ENCODE measurements around the gene DDX17. TPM values are rescaled to one million over a fixed set of nuclear protein-coding genes. Genes with fewer than 3 reads are reported as not detected.

DDX17 gene
- total RNA-seq, 1 donor from 2014 or later: 466 TPM

DNA sequence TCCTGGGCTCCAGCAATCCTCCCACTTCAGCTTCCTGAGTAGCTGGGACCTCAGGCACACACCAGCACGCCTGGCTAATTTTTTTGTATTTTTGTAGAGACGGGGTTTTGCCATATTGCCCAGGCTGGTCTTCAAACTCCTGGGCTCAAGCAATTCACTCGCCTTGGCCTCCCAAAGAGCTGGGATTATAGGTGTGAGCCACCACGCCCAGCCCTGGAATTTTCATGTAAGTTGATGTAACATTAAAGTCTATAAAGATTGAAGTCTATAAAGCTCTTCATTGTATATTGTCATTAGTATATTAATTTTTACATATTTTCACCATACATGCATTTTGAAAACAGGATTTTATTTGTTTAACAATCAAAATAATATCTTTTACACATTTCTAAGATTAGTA is 12.5 kb upstream of the DDX17 start:
- DNase-seq (ENCODE audit: extremely low spot score, unreplicated experiment): no peak
- Mint-ChIP-seq H3K27ac (ENCODE audit: unreplicated experiment) (no peak overlapping the region), H3K4me3 (ENCODE audit: unreplicated experiment) (no peak overlapping the region)

GRCh38 chr22:38513063-38513462 is 7.0 kb upstream of the DDX17 start:
- H3K27ac Mint-ChIP-seq (ENCODE audit: unreplicated experiment): no peak overlapping the region
- H3K9me3 Mint-ChIP-seq (ENCODE audit: unreplicated experiment): no peaks in the 10 kb centered on the region
- no peaks in the 10 kb centered on the region for H3K36me3 Mint-ChIP-seq (ENCODE audit: unreplicated experiment)
- H3K4me1 Mint-ChIP-seq (ENCODE audit: unreplicated experiment): no peaks in the 10 kb centered on the region
- H3K4me3 Mint-ChIP-seq (ENCODE audit: unreplicated experiment): no peak overlapping the region
- no peak for DNase-seq (ENCODE audit: extremely low spot score, unreplicated experiment)
- TF ChIP-seq, protein P1, sequence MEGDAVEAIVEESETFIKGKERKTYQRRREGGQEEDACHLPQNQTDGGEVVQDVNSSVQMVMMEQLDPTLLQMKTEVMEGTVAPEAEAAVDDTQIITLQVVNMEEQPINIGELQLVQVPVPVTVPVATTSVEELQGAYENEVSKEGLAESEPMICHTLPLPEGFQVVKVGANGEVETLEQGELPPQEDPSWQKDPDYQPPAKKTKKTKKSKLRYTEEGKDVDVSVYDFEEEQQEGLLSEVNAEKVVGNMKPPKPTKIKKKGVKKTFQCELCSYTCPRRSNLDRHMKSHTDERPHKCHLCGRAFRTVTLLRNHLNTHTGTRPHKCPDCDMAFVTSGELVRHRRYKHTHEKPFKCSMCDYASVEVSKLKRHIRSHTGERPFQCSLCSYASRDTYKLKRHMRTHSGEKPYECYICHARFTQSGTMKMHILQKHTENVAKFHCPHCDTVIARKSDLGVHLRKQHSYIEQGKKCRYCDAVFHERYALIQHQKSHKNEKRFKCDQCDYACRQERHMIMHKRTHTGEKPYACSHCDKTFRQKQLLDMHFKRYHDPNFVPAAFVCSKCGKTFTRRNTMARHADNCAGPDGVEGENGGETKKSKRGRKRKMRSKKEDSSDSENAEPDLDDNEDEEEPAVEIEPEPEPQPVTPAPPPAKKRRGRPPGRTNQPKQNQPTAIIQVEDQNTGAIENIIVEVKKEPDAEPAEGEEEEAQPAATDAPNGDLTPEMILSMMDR (IDR thresholded peaks at IDR 0.05): no peak
- H3K27me3 Mint-ChIP-seq (ENCODE audit: unreplicated experiment): no peaks in the 10 kb centered on the region

More for the DNA sequence above, 12.5 kb upstream of the DDX17 start:
- Mint-ChIP-seq H3K9me3 (ENCODE audit: unreplicated experiment) (no peaks in the 10 kb centered on the region), H3K4me1 (ENCODE audit: unreplicated experiment) (no peaks in the 10 kb centered on the region), H3K27me3 (ENCODE audit: unreplicated experiment) (no peaks in the 10 kb centered on the region), H3K36me3 (ENCODE audit: unreplicated experiment) (no peaks in the 10 kb centered on the region)
- TF ChIP-seq, protein P1 (IDR thresholded peaks at IDR 0.05): no peak

GRCh38 chr22:38510416-38510970 is 4.4 kb upstream of the DDX17 start:
- H3K4me1 Mint-ChIP-seq (ENCODE audit: unreplicated experiment): peaks cover 6% of the 10 kb centered on the region

GRCh38 chr22:38505541-38506117 is 482 bp downstream of the DDX17 start:
- Mint-ChIP-seq H3K36me3 (ENCODE audit: unreplicated experiment) (peaks cover 34% of the 10 kb centered on the region), H3K4me3 (ENCODE audit: unreplicated experiment) (peak overlapping the region; percentile 97), H3K27ac (ENCODE audit: unreplicated experiment) (peak overlapping the region; percentile 100), H3K4me1 (ENCODE audit: unreplicated experiment) (peaks cover 36% of the 10 kb centered on the region), H3K27me3 (ENCODE audit: unreplicated experiment) (no peaks in the 10 kb centered on the region), H3K9me3 (ENCODE audit: unreplicated experiment) (no peaks in the 10 kb centered on the region)
- TF ChIP-seq, protein P1 (IDR thresholded peaks at IDR 0.05): peak; percentile 12
- DNase-seq (ENCODE audit: extremely low spot score, unreplicated experiment): peak; percentile 92

More at GRCh38 chr22:38510416-38510970, 4.4 kb upstream of the DDX17 start:
- Mint-ChIP-seq H3K27me3 (ENCODE audit: unreplicated experiment) (no peaks in the 10 kb centered on the region), H3K27ac (ENCODE audit: unreplicated experiment) (no peak overlapping the region), H3K4me3 (ENCODE audit: unreplicated experiment) (no peak overlapping the region), H3K9me3 (ENCODE audit: unreplicated experiment) (no peaks in the 10 kb centered on the region), H3K36me3 (ENCODE audit: unreplicated experiment) (peaks cover 2% of the 10 kb centered on the region)
- TF ChIP-seq, protein P1 (IDR thresholded peaks at IDR 0.05): no peak
- DNase-seq (ENCODE audit: extremely low spot score, unreplicated experiment): no peak

- Mint-ChIP-seq H3K27ac (ENCODE audit: unreplicated experiment) (peak overlapping the region; percentile 95), H3K9me3 (ENCODE audit: unreplicated experiment) (no peaks in the 10 kb centered on the region), H3K36me3 (ENCODE audit: unreplicated experiment) (peaks cover 37% of the 10 kb centered on the region), H3K27me3 (ENCODE audit: unreplicated experiment) (no peaks in the 10 kb centered on the region), H3K4me3 (ENCODE audit: unreplicated experiment) (peak overlapping the region; percentile 97), H3K4me1 (ENCODE audit: unreplicated experiment) (peaks cover 36% of the 10 kb centered on the region)
- DNase-seq (ENCODE audit: extremely low spot score, unreplicated experiment): no peak
- TF ChIP-seq, protein P1 (IDR thresholded peaks at IDR 0.05): no peak
Measured at GRCh38 chr22:38504731-38505540, 1.2 kb downstream of the DDX17 start.
